ENCODE results near the gene XYLB.

DNA sequence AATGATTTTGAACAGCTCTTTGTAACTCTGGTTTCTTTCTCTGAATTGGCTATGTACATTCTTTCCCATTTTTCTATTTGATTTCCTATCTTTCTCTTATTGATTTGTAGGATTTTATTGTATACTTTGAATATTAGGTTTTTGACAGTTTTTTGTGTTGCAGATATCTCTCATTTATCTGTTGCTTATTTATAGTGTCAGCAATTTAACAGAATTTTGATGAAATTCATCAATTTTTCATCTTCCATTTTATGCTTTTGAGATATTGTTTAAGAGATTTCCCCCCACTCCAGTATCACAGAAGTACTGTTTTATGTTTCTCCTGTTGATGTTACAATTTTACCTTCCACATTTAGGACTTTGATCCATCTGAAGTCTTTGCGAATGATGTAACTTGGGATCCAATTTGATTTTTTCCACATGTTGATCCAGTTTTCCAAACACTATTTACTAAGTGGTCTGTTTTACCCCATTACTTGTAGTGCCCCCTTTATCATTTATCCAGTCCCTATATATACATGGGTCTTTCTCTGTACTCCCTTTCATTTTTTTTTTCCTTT is 46.1 kb downstream of the XYLB start:
- TF ChIP-seq, protein P1, sequence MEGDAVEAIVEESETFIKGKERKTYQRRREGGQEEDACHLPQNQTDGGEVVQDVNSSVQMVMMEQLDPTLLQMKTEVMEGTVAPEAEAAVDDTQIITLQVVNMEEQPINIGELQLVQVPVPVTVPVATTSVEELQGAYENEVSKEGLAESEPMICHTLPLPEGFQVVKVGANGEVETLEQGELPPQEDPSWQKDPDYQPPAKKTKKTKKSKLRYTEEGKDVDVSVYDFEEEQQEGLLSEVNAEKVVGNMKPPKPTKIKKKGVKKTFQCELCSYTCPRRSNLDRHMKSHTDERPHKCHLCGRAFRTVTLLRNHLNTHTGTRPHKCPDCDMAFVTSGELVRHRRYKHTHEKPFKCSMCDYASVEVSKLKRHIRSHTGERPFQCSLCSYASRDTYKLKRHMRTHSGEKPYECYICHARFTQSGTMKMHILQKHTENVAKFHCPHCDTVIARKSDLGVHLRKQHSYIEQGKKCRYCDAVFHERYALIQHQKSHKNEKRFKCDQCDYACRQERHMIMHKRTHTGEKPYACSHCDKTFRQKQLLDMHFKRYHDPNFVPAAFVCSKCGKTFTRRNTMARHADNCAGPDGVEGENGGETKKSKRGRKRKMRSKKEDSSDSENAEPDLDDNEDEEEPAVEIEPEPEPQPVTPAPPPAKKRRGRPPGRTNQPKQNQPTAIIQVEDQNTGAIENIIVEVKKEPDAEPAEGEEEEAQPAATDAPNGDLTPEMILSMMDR (IDR thresholded peaks at IDR 0.05): no peak
- TF ChIP-seq POLR2AphosphoS5 (IDR thresholded peaks at IDR 0.05; ENCODE audit: low read depth, low read length): no peak
- no peak for TF ChIP-seq SIN3A (IDR thresholded peaks at IDR 0.05; ENCODE audit: borderline replicate concordance, insufficient read depth, low read depth, low read length)

Data from Panc1 (cell line).